K562 (cell line): Measurements from ENCODE around the gene TRIO. TPM values are rescaled to one million over a fixed set of nuclear protein-coding genes. Genes with fewer than 3 reads are reported as not detected.

Experiments
- ATAC-seq: fragments of 200-7000 bp; cut with Tn5 transposase; 3 replicates; pipeline ENCODE4 v1.9.1; 2020; ENCODE audit warnings: moderate library complexity
- BruUV-seq: library from RNA; stranded (reverse); fragments of 400-500 nt; replicated peaks from 2 replicates; lab custom pipeline; 2021; lab: Mats Ljungman, UMichigan
- CTCF ChIA-PET: fragments of 300-600 bp; formaldehyde crosslinking; extraction: SDS; loops from one replicate; lab custom pipeline; 2021; ENCODE audit warnings: low intra/inter-chr PET ratio; lab: Yijun Ruan, JAX
- POLR2A ChIA-PET: fragments of 300-600, 350-650 bp; sonication (Branson Sonifier 250); formaldehyde crosslinking; extraction: SDS; loops from one replicate; lab custom pipeline; 2021; ENCODE audit warnings: antibody characterized with exemption, inconsistent platforms; lab: Yijun Ruan, JAX
- DNase-seq, 4 experiments: peaks; one replicate each; pipeline versions ENCODE4 v3.0.0 to v3.0.0-alpha.2; 2011 to 2018; ENCODE audit warnings: low spot score in 3 of 4, mixed read lengths in 3 of 4; ENCODE audit errors: extremely low read depth in 1 of 4
- FAIRE-seq: peaks from 2 replicates; lab custom pipeline; 2011; peaks lifted over from hg19 to GRCh38; lab: Jason Lieb, UNC
- H2AFZ ChIP-seq: 2 replicates; pipeline ENCODE4 v1.6.0; 2011; ENCODE audit warnings: low read depth, low read length, control low read depth, inconsistent platforms
- H3K27ac ChIP-seq: fragments of 200-600 bp; 3 replicates; pipeline ENCODE4 v1.8.0; 2011; ENCODE audit warnings: low read depth, mild to moderate bottlenecking, control low read depth, inconsistent platforms, low read length, moderate library complexity, mixed read lengths; ENCODE audit errors: extremely low read depth
- H3K27me3 ChIP-seq, 2 experiments: fragments of 300-600 bp in 1 of 2; 2 replicates in 1 of 2; 3 replicates in 1 of 2; pipeline versions ENCODE4 v1.6.0 to v1.8.0; 2011; ENCODE audit warnings: inconsistent platforms in 2 of 2, low read length in 2 of 2, mild to moderate bottlenecking in 1 of 2, mixed read lengths in 1 of 2, moderate library complexity in 1 of 2; ENCODE audit not compliant: control insufficient read depth in 2 of 2, insufficient read depth in 2 of 2
- H3K36me3 ChIP-seq: fragments of 300-600 bp; 3 replicates; pipeline ENCODE4 v1.8.0; 2011; ENCODE audit warnings: mild to moderate bottlenecking, low read length, inconsistent platforms; ENCODE audit not compliant: control insufficient read depth, insufficient read depth
- H3K4me1 ChIP-seq, 2 experiments: fragments of 200-600 bp in 1 of 2; replicated peaks in 1 of 2; 2 replicates in 1 of 2; 3 replicates in 1 of 2; pipeline versions ENCODE4 v1.5.1 to v1.8.0; 2011; ENCODE audit warnings: inconsistent platforms in 2 of 2, low read length in 2 of 2, mild to moderate bottlenecking in 1 of 2, mixed read lengths in 1 of 2, moderate library complexity in 1 of 2; ENCODE audit not compliant: control insufficient read depth in 2 of 2, insufficient read depth in 2 of 2
- H3K4me2 ChIP-seq: 2 replicates; pipeline ENCODE4 v1.6.1; 2011; ENCODE audit warnings: low read length, control low read depth, inconsistent platforms, mixed read lengths; ENCODE audit not compliant: insufficient read depth
- H3K4me3 ChIP-seq: fragments of 200-600 bp; sonication (generic), shearing (Covaris generic); 2 replicates; pipeline ENCODE4 v1.5.1; 2016; ENCODE audit warnings: control low read depth, inconsistent platforms
- H3K79me2 ChIP-seq: fragments of 200-600 bp; 3 replicates; pipeline ENCODE4 v1.8.0; 2011; ENCODE audit warnings: low read length, inconsistent platforms; ENCODE audit not compliant: control insufficient read depth, insufficient read depth
- H3K9ac ChIP-seq, 2 experiments: 2 replicates each; pipeline versions ENCODE4 v1.6.0 to v1.6.1; 2011; ENCODE audit warnings: low read depth in 2 of 2, low read length in 2 of 2, control low read depth in 1 of 2, inconsistent platforms in 1 of 2, mild to moderate bottlenecking in 1 of 2, mixed read lengths in 1 of 2; ENCODE audit not compliant: insufficient read depth in 1 of 2
- H3K9me1 ChIP-seq: one replicate; pipeline ENCODE4 v1.6.0; 2011; ENCODE audit warnings: inconsistent platforms, mild to moderate bottlenecking, low read length, moderate library complexity; ENCODE audit not compliant: control insufficient read depth, insufficient read depth
- H3K9me3 ChIP-seq: replicated peaks from 2 replicates; pipeline ENCODE4 v1.5.1; 2011; ENCODE audit warnings: low read depth, low read length, inconsistent platforms; ENCODE audit not compliant: control insufficient read depth, insufficient read depth
- H4K20me1 ChIP-seq: replicated peaks from 2 replicates; pipeline ENCODE4 v1.6.1; 2011; ENCODE audit warnings: low read length, inconsistent platforms, mixed read lengths; ENCODE audit not compliant: control insufficient read depth, insufficient read depth
- HNRNPLL ChIP-seq: fragments of 200-400 bp; formaldehyde crosslinking; IDR thresholded peaks from 2 replicates; pipeline ENCODE4 v1.6.1; 2017; ENCODE audit warnings: low read length, low read depth, mild to moderate bottlenecking; ENCODE audit not compliant: poor library complexity, severe bottlenecking
- RAD21 ChIP-seq, 2 experiments: fragments of 250-450 bp in 1 of 2; fragments of 450-650 bp in 1 of 2; sonication (Bioruptor Pico) in 1 of 2; formaldehyde crosslinking in 1 of 2; IDR thresholded peaks in 1 of 2; conservative IDR thresholded peaks in 1 of 2; 2 replicates each; pipeline versions ENCODE4 v1.4.0 to v1.8.0; 2020 to 2022; ENCODE audit warnings: mild to moderate bottlenecking in 2 of 2, moderate library complexity in 1 of 2
- RAD51 ChIP-seq: fragments of 450-650 bp; IDR thresholded peaks from 2 replicates; pipeline ENCODE4 v1.7.1; 2016; ENCODE audit warnings: low read depth, mild to moderate bottlenecking, borderline replicate concordance
- XRCC5 ChIP-seq: fragments of 200-400 bp; formaldehyde crosslinking; IDR thresholded peaks from 2 replicates; pipeline ENCODE4 v1.6.1; 2017; ENCODE audit warnings: low read depth, mild to moderate bottlenecking, low read length
- WGBS: fragments of 100-300 bp; shearing (Covaris generic); methylation state at CpG from one replicate; pipeline ENCODE4 v1.1.6; 2016; ENCODE audit warnings: low coverage, mixed read lengths; ENCODE audit not compliant: insufficient coverage; ENCODE audit errors: missing lambda C conversion rate; 5-methylcytosine and 5-hydroxymethylcytosine counted together
- in situ Hi-C: fragments of 300-500 bp; cut with MboI; formaldehyde crosslinking; loops from 4 replicates; pipeline ENCODE4 v1.15.0; 2018; ENCODE audit warnings: inconsistent platforms, mixed read lengths
- intact Hi-C: fragments of 100-400 bp; cut with micrococcal nuclease; formaldehyde crosslinking; loops from 2 replicates; pipeline ENCODE4 v1.14.2; 2022
- polyA plus RNA-seq, 8 experiments: library from polyadenylated mRNA; depleted of rRNA in 4 of 8; stranded (reverse) in 5 of 8; unstranded in 3 of 8; fragments of >200 nt; fragmentation: Nextera tagmentation in 2 of 8; fragmentation: Illumina TruSeq in 1 of 8; extraction: Ambion mirVana in 2 of 8; extraction: Trizol in 1 of 8; gene quantifications; 2 replicates each; pipeline versions ENCODE4 v1.2.1 to v1.2.3, GENCODE V29; 2011 to 2014; ENCODE audit warnings: inconsistent platforms in 1 of 8, missing spikeins in 1 of 8
- total RNA-seq, 7 experiments: library from RNA; depleted of rRNA in 6 of 7; stranded (reverse); fragments of >200 nt in 6 of 7; fragmentation: Illumina TruSeq in 2 of 7; extraction: Trizol in 2 of 7; gene quantifications; 2 replicates each; pipeline versions ENCODE4 v1.2.1 to v1.2.3, GENCODE V29; 2011 to 2021; ENCODE audit warnings: low replicate concordance in 1 of 7
- TF ChIP-seq, protein P1 (sequence below), 3 experiments: IDR thresholded peaks in 2 of 3; conservative IDR thresholded peaks in 1 of 3; 2 replicates each; pipeline ENCODE4 v1.5.1; 2011 to 2012; ENCODE audit warnings: low read length in 3 of 3, mild to moderate bottlenecking in 3 of 3, control low read depth in 2 of 3, improper control_type of control experiment in 1 of 3, inconsistent platforms in 1 of 3, low read depth in 1 of 3, mixed read lengths in 1 of 3, moderate library complexity in 1 of 3; ENCODE audit not compliant: insufficient read depth in 2 of 3
- TF ChIP-seq, protein P2 (sequence below): sonication (generic); formaldehyde crosslinking; IDR thresholded peaks from 2 replicates; pipeline ENCODE4 v1.8.0; 2022; ENCODE audit warnings: mild to moderate bottlenecking, missing genetic modification reagents
- TF ChIP-seq, protein P3 (sequence below), 2 experiments: fragments of 450-650 bp; formaldehyde crosslinking in 1 of 2; IDR thresholded peaks; 2 replicates each; pipeline versions ENCODE4 v1.4.0 to v1.6.1; 2014 to 2020; ENCODE audit warnings: mild to moderate bottlenecking in 2 of 2, borderline replicate concordance in 1 of 2, low read depth in 1 of 2

TRIO gene
- total and polyA plus RNA-seq, 9 of the 15 experiments (the other 6 are each of a cell fraction or from before 2014, with no cell fraction given): 0.24 to 5.0 (median 1.1) TPM

DNA sequence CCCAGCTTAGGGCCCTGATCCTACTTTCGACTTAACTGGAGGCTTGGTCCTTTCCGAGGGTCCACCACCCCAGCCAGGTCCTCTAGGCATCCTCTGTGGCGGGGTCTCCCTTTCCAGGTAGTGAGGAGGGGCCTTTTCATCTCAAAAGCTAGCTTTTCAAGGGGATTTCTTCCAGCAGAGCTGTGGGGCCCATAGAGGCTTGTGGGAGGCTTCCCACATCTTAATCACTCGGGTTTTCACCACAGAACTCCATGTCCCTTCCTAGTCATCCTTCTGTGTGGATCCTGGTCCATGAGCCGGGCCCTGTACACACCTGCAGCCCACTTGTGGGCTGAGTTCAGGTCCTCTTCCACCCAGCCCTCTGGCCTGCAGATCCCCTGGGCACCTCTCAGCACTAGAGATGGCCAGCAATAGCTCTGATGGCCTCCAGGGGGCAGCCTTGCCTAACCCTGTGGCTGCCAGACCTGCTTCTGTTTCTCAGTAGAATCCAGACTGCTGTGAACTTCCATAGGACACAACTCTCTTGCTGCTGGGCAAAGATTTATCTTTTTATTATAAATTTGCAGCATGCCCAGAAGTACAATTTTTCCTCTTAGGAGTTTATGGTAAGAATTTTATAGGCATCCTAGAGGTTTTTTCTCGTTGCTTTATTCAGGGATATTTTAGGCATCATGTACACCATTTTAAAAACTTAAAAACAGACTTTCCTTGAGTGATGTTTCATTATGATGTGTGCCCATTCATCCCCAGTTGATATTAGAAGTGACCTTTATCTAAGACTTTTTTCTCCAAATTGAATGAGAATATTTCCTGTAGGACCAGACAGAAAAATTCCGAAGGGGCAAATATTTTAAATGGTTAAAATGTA, 208.9 kb downstream of the TRIO start:
- peaks cover 8 to 20% of the 10 kb centered on the region in 2 experiments for H3K27me3 ChIP-seq
- no peak overlapping the region for H3K4me2 ChIP-seq
- POLR2A ChIA-PET: interaction anchor here (0.8 to 1.1 kb wide), 2 partner anchors 9 to 28 kb away, joined by 4 read pairs; no protein-coding TSS in a partner anchor
- no peaks in the 10 kb centered on the region; the same call in 1 of the 2 replicates for H4K20me1 ChIP-seq
- no peak overlapping the region for H3K4me3 ChIP-seq
- BruUV-seq: no TSS peak
- no peak overlapping the region for H3K9ac ChIP-seq
- H3K4me1 ChIP-seq: no peaks in the 10 kb centered on the region
- H3K36me3 ChIP-seq: no peaks in the 10 kb centered on the region
- intact Hi-C loops: loop anchor here (1.0 to 10.0 kb wide), 3 partner anchors 247 to 660 kb away; no protein-coding TSS in a partner anchor
- no peaks in the 10 kb centered on the region for H3K9me1 ChIP-seq
- DNase-seq (peak; percentile 74 to 85 (median 78)), FAIRE-seq (peak; percentile 94), ATAC-seq (peak; percentile 99)
- no peaks in the 10 kb centered on the region for H3K79me2 ChIP-seq
- H3K9me3 ChIP-seq: no peaks in the 10 kb centered on the region; the same call in 1 of the 2 replicates
- no peak overlapping the region for H3K27ac ChIP-seq
- in situ Hi-C loops: loop anchor here (10.0 kb wide), 1 partner anchor 367 kb away; no protein-coding TSS in a partner anchor
- H2AFZ ChIP-seq: no peak overlapping the region
- CTCF ChIA-PET: interaction anchor here (0.6 to 1.8 kb wide), 3 partner anchors 296 to 662 kb away, joined by 4 read pairs; no protein-coding TSS in a partner anchor
- 1% methylated on average over 7 of the region's 7 CpGs for WGBS
- TF ChIP-seq RAD51 (no peak), RAD21 (CRISPR knock-in tag; conservative IDR thresholded peaks at IDR 0.05 in 1 of 2, IDR thresholded peaks at IDR 0.05 in 1 of 2) (peak; percentile 67 to 84), XRCC5 (0 out of 2 replicates have a peak, but pooled peaks have one; percentile 52), HNRNPLL (no peak)
- TF ChIP-seq, protein P1, sequence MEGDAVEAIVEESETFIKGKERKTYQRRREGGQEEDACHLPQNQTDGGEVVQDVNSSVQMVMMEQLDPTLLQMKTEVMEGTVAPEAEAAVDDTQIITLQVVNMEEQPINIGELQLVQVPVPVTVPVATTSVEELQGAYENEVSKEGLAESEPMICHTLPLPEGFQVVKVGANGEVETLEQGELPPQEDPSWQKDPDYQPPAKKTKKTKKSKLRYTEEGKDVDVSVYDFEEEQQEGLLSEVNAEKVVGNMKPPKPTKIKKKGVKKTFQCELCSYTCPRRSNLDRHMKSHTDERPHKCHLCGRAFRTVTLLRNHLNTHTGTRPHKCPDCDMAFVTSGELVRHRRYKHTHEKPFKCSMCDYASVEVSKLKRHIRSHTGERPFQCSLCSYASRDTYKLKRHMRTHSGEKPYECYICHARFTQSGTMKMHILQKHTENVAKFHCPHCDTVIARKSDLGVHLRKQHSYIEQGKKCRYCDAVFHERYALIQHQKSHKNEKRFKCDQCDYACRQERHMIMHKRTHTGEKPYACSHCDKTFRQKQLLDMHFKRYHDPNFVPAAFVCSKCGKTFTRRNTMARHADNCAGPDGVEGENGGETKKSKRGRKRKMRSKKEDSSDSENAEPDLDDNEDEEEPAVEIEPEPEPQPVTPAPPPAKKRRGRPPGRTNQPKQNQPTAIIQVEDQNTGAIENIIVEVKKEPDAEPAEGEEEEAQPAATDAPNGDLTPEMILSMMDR (IDR thresholded peaks at IDR 0.05 in 2 of 3, conservative IDR thresholded peaks at IDR 0.05 in 1 of 3; ENCODE audit: insufficient read depth in 2 of 3, low read depth in 1 of 3, low read length in 3 of 3): peak; percentile 87 to 97 (median 92)
- TF ChIP-seq, protein P2, sequence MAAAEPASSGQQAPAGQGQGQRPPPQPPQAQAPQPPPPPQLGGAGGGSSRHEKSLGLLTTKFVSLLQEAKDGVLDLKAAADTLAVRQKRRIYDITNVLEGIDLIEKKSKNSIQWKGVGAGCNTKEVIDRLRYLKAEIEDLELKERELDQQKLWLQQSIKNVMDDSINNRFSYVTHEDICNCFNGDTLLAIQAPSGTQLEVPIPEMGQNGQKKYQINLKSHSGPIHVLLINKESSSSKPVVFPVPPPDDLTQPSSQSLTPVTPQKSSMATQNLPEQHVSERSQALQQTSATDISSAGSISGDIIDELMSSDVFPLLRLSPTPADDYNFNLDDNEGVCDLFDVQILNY (CRISPR knock-in tag): no peak
- TF ChIP-seq, protein P3, sequence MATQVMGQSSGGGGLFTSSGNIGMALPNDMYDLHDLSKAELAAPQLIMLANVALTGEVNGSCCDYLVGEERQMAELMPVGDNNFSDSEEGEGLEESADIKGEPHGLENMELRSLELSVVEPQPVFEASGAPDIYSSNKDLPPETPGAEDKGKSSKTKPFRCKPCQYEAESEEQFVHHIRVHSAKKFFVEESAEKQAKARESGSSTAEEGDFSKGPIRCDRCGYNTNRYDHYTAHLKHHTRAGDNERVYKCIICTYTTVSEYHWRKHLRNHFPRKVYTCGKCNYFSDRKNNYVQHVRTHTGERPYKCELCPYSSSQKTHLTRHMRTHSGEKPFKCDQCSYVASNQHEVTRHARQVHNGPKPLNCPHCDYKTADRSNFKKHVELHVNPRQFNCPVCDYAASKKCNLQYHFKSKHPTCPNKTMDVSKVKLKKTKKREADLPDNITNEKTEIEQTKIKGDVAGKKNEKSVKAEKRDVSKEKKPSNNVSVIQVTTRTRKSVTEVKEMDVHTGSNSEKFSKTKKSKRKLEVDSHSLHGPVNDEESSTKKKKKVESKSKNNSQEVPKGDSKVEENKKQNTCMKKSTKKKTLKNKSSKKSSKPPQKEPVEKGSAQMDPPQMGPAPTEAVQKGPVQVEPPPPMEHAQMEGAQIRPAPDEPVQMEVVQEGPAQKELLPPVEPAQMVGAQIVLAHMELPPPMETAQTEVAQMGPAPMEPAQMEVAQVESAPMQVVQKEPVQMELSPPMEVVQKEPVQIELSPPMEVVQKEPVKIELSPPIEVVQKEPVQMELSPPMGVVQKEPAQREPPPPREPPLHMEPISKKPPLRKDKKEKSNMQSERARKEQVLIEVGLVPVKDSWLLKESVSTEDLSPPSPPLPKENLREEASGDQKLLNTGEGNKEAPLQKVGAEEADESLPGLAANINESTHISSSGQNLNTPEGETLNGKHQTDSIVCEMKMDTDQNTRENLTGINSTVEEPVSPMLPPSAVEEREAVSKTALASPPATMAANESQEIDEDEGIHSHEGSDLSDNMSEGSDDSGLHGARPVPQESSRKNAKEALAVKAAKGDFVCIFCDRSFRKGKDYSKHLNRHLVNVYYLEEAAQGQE (IDR thresholded peaks at IDR 0.05; ENCODE audit: borderline replicate concordance): peak; percentile 66; the same call in 1 of the 2 replicates
- TF ChIP-seq, protein P3 (CRISPR knock-in tag; IDR thresholded peaks at IDR 0.05; ENCODE audit: low read depth): no peak
